NK-92 treated with Interleukin-12 subunit alpha and Interleukin-12 subunit beta, amount 100 ng/mL, for 24 hours (cell line): Measurements from ENCODE around the gene NFKBIZ.
A peak's percentile ranks its signal among the peaks of the same experiment; 100 is the strongest.

Source experiments
- DNase-seq: peaks from one replicate; lab custom pipeline; 2025; lab: John Stamatoyannopoulos, UW

Gene NFKBIZ

DNA sequence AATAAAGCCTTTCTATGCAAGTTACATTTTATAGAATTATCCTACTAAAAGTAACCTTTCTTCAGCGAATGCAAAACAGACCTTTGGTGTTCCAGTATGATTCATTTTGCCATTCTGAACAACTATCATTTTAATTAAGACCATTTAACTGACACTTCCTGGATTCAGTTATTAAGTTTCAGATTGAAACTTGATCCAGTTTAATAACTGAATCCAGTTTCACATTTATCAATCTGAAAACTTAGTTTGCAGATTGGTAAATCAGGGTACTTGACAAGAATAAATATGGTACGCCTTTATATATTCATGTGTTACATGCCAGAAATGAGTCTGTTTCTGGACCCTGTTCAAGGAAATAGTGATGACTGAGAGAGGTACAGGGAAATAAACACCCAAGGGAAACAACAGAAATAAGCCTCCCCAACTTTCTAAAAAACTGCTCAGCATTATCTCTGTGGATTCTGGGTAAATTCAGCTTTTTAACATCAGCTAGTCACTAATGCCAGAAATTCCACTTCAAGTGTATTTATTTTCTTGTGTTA lies 23.3 kb upstream of the NFKBIZ start:
- DNase-seq, result no peak

DNA sequence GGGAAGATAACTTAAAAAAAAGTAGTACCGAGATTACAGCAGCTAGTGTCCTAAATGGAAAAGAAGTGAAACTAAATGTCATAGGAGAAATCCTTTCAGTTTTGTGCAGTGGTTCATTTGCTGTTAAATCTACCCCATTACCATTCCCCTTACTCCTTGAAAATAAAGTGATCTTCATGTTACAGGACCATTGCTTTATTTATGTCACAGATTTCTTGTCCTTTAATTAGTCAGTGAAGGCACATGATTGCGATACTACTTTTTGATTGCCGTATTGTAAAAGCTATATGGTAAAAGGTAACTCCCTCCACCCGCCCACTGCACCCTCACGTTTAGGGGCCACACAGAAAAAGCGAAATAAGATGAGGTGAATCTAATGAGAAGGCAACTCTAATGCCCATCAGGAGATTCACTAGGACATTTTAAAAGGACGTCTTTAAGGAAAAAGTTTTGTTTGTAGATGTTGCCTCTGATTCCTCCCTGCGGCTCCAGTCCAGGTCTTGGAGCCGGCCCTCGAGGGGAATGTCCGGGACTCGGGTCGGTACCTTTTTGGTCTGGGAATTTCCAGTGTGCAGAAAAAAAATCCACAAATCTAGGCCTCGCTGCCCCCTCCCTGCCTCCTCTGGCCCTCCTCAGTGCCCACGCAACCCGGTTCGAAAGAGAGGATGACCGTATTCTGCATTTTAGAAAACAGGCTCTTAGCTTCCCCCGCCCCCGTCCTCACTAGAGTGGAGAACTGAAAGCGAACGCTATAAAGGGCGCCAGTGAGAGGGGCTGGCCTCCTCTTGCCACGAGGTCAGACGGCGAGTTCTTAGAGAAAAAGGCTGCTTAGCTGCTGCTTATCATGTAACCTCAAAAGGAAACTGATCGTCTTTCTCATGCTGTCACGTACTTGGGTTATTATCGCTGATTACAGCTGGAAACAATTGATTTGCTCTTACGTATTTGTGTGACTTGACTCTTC lies 21.8 kb upstream of the NFKBIZ start:
- peak; percentile 71 for DNase-seq

GRCh38 chr3:101828276-101828675 lies 21.0 kb upstream of the NFKBIZ start:
- no peak for DNase-seq

DNA sequence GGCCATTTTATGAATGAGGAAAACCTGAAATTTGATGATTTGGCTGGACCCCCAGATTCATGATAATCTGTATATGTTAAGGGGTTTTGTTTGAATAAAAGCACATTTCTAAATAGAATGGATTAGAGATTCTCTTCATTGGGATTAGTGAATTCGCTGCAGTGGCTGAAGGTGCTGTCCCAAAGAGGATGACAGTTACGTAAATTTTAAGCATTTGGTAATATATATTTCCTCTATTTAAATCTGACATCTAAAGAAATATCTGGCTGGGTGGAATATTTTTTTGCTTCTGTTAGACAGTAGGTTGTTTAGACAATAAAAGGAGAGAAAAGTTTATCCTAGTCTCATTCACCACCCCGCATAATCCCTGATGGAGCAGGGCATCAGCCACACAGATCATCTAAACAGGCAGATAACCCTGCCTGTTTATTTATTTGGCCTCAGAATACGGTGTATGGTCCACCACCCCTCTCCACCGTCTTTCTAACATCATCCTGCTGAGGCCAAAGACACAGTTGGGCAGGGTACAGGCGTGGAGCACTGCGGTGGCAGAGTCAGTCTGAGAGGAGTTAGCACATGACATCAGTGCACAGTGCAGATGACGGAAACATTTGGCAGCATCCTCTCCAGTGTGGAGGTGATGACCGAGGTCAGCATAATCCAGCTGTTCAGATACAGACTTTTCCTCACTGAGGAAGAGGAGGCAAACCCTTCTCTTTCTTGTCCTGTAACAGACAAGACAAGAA lies 20.4 kb upstream of the NFKBIZ start:
- DNase-seq, result peak; percentile 47

- DNase-seq, result no peak
These were observed 19.9 kb upstream of the NFKBIZ start for GRCh38 chr3:101829437-101829830.

GRCh38 chr3:101829874-101830273 lies 19.4 kb upstream of the NFKBIZ start:
- DNase-seq, result no peak

GRCh38 chr3:101833446-101833974 lies 15.8 kb upstream of the NFKBIZ start:
- DNase-seq, result no peak

DNA sequence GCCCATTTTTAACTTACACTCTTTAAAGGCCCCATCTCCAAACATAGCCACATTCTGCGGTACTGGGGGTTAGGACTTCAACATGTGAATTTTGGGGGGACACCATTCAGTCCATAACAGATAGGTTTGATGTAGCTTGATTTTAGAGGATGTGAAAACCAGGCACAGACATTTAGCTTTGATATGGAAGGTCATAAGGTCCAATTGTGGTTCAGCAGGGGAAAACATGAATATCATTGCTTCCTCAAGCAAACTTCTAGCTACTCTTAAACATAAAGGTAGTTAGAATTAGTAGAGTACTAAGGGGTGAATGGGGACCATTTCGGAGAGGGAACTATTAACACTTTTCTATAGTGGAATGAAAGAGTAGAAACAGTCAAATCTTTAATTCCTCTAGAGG lies 13.6 kb upstream of the NFKBIZ start:
- DNase-seq, result no peak

DNA sequence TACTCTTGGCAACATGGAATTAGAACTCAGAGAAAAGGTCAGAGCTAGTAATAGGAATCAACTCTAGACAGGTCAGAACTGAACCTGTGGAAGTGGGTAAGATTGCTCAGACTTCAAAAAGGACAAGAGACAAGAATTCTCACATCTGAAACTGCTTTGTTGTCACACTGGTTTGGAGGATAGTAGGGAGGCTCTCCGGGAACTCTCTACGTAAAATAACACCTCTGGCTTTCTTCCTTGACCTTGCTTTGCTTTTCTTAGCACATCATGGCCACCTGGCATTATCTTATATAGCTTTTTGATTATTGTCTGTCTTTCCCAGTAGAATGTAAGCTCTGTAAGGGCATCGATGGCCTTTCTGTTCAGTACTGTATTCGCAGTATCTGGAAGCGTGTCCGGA lies 13.2 kb upstream of the NFKBIZ start:
- DNase-seq, result no peak

DNA sequence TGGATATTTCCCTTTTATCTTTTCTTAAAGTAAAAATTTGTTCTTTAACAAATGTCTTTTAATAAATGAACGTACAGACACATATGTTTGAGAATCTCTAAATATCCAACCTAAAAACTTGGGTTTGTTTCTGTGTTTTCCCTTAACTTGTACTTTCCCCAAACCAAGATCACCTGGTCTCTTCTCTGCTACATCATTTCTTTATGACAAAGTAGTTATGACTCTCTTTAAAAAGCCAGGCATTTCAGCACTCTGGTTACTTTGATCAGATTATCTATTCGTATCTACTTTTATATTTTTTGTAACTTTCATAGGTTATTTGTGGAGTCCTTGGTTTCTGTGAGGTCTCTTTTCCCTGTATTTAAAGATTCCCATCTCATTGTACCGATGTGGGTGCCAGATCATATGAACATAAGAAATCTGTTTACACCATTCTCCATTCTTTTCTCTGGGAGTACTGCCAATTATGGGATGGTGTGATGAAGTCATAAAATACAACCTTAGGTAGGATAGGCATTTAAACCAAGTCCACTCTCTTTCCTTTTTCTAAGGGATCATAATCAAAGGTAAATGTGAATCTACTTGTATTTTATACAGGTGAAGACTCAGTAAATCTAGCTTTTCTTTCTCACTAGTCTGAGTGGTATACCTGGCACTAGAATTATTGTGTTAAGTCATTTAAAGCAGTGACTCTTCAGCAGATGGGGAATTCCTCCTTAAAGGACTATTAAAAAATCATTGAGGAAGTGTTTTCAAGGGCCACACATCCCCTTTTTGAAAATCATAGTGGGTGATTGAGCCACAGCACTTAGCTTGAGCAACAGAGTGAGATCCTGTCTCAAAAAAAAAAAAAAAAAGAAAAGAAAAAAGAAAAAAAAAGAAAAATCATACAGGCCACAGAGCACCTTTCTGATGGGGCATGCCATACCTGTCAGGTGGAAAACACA lies 12.4 kb upstream of the NFKBIZ start:
- DNase-seq, result no peak

GRCh38 chr3:101838691-101839090 lies 10.6 kb upstream of the NFKBIZ start:
- no peak for DNase-seq

- DNase-seq, result no peak
These were observed 9.2 kb upstream of the NFKBIZ start for GRCh38 chr3:101840066-101840465.

DNA sequence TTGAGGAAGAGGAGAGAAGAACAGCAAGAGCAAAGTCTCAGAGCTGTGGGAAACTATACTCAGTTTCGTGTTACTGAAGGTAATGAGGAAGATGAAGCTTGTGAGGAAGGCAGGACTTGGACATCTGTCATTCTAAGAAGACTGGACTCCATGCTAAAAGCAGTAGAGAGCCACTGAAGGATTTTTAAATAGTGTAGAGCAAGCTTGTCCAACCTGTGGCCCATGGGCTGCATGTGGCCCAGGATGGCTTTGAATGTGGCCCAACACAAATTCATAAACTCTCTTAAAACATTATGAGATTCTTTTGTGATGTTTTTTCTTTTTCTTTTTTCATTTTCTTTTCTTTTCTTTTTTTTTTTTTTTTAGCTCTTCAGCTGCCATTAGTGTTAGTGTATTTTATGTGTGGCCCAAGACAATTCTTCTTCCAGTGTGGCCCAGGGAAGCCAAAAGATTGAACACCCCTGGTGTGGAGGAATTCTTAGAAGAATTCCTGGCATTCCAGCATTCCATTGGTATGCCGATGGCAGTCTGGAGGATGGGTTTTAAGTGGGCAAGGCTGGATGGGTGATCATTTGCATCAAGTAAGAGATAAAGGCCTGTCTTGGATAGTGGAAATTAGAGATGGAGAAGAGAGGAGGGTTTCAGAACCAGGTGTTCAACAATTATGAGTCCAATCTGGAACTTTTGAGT lies 6.9 kb upstream of the NFKBIZ start:
- no peak for DNase-seq

GRCh38 chr3:101842935-101843330 lies 6.4 kb upstream of the NFKBIZ start:
- DNase-seq, result no peak

- no peak for DNase-seq
These were observed 3.9 kb upstream of the NFKBIZ start for GRCh38 chr3:101845425-101845824.

DNA sequence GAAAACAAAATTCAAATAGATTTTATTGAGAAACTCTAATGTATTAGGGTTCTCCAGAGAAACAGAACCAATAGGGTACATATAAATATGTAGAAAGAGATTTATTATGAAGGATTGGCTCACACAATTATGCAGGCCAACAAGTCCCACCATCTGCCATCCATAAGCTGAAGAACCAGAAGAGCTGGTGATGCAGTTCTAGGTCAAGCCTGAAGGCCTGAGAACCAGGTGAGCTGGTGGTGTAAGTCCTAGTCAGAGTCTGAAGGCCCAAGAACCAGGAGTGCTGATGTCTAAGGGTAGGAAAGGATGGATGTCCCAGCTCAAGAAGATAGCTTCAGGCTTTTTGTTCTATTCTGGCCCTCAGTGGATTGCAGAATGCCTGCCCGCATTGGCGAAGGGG lies 2.6 kb upstream of the NFKBIZ start:
- no peak for DNase-seq

DNA sequence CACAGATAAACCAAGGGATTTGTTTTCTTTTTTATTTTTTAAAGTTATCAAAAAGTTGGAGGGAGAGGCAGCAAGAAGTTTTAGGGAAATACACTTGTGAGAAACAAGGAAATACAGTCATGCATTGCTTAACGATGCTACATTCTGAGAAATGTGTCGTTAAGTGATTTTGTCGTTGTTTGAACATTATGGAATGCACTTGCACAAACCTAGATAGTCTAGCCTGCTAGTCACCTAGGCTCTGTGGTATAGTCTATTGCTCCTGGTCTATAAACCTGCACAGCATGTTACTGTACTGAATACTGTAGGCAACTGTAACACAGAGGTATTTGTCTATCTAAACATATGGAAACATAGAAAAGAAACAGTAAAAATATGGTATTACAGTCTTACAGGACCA lies 2.0 kb upstream of the NFKBIZ start:
- DNase-seq, result no peak

- DNase-seq, result no peak
These were observed 988 bp upstream of the NFKBIZ start for GRCh38 chr3:101848326-101848725.

- DNase-seq, result peak; percentile 66
These were observed 466 bp downstream of the NFKBIZ start for GRCh38 chr3:101849714-101850245.

GRCh38 chr3:101850246-101851051 lies 1.1 kb downstream of the NFKBIZ start:
- peak; percentile 28 for DNase-seq
